ENCODE measurements around the gene ANKFY1.

- TF ChIP-seq POLR2AphosphoS5 (IDR thresholded peaks at IDR 0.05) (no peak), EP300 (IDR thresholded peaks at IDR 0.05) (no peak), CTCF (IDR thresholded peaks at IDR 0.05) (no peak), POLR2A (IDR thresholded peaks at IDR 0.05) (no peak)
Observed at GRCh38 chr17:4184811-4185210, 79.0 kb downstream of the ANKFY1 start.
